GM10266 (cell line): ENCODE measurements around the gene ADCY1.

Experiments
- DNase-seq: peaks from one replicate; pipeline ENCODE4 v3.0.0; 2012; ENCODE audit errors: extremely low spot score
- CTCF ChIP-seq: IDR thresholded peaks from 2 replicates; pipeline ENCODE4 v1.5.1; 2012; ENCODE audit warnings: mild to moderate bottlenecking, low read depth; ENCODE audit not compliant: control insufficient read depth, insufficient read depth; ENCODE audit errors: missing control alignments

ADCY1 gene

GRCh38 chr7:45692031-45692430 lies 117.9 kb downstream of the ADCY1 start:
- no peak for TF ChIP-seq CTCF
- DNase-seq, result no peak

- no peak for TF ChIP-seq CTCF
- DNase-seq, result no peak
Observed at GRCh38 chr7:45695249-45695995, 121.3 kb downstream of the ADCY1 start.

- no peak for TF ChIP-seq CTCF
- DNase-seq, result no peak
Observed at GRCh38 chr7:45696476-45696875, 122.3 kb downstream of the ADCY1 start.

GRCh38 chr7:45697576-45698136 lies 123.5 kb downstream of the ADCY1 start:
- TF ChIP-seq CTCF, result no peak
- no peak for DNase-seq

- TF ChIP-seq CTCF, result no peak
- DNase-seq, result no peak
Observed at GRCh38 chr7:45698303-45699014, 124.3 kb downstream of the ADCY1 start.

GRCh38 chr7:45699015-45699309 lies 124.8 kb downstream of the ADCY1 start:
- TF ChIP-seq CTCF, result no peak
- no peak for DNase-seq
